Right lung (tissue), 5 donors: ENCODE data around the gene NR2F1. TPM values are rescaled to one million over a fixed set of nuclear protein-coding genes. Genes with fewer than 3 reads are reported as not detected.

Experiments
- DNase-seq, 2 donors: peaks; one replicate each; pipeline ENCODE4 v3.0.0-alpha.2; 2013
- polyA plus RNA-seq, 5 donors: library from polyadenylated mRNA; unstranded; fragments of 120-200 nt; gene quantifications; one replicate each; pipeline versions ENCODE4 v1.2.1 to v1.2.3, GENCODE V29; 2013; ENCODE audit warnings: inconsistent platforms in 1 of 5, low replicate concordance in 1 of 5; ENCODE audit not compliant: insufficient read length in 5 of 5, insufficient read depth in 1 of 5

NR2F1 gene
- polyA plus RNA-seq, 5 donors, result 160 to 201 (median 179) TPM

DNA sequence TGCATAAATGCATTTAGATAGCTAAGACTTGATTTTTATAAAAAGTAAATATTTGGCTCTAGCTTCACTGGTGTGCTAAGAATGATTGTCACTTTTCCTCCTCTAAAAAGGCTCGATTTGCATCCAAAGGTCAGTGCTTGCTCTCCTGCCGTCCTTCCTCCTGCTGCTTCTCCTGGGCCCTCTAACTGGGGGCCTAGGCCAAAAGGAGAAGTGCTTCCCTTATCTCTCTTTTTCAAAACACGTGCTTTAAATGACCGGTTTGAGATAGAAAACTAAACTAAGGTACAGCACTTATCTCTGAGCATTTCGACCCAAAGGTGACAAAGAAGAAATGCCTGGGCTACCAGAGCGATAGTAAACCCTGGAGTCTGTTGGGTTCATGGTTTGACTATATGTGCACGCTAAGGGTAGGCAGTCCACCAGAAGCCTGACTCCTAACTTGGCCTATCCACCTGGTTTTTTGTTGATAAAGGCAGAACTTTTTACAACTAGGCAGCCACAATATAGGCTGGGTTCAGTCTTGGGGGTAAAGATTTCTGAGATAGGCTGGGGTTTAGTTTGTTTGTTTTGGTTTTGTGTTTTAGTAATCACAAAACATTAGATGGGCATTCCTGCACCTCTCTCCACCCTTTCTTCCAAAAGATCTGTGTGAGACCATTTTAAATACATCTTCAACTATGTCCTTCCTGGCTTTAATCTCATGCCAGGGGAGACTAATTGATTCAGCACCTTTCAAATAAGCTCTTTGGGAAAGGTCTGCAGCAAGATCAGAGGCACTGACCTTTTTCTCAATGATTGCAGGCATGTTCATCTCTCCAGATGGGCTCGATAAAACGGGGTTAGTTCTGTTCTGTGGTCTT, 5.8 kb upstream of the NR2F1 start:
- peak in 1 of 2 donors; percentile 8 for DNase-seq

DNA sequence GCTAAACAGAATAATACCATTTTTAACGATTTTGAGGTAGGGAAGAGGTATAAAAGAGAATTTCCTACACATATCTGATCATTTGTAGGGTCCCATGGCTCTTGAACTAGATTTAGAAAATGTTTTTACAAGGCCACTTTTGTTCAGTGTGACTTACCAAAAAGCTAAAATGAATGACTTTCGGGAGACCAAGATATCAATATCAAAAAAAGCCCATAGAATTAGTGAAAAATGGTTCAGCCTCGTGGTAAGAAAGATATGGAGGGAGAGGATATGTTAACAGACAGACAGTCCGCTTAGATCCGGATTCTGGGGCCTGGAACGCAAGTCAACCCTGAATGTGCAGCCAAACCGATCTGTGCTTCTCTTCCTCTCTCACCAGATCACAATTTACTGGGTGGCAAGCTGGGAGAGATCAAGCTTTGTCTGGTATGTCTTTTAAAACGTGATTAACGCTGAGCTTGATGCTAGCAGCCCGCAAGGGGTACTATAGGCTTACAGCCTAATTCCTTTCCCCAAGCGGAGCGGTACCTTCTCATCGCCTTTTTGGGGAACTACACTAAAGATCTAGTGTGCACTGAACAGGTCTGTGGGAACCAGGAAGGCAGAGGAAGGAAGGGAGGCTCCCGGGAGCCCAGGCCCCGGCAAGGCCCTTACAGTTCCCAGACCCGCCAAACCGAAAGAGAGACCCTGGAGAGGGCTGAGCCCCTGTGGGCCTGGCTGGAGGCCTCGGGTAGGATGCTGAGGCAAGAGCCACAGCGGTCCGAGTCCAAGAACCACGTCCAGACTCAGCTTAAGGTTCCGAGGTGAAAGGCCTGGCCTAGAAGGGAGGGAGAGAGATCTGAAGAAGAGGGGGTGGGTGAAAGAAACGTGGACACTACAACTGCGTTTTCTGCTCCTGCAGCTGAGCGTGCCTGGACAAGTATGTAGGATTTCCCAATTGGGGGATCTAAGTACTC, 4.9 kb upstream of the NR2F1 start:
- peak in 1 of 2 donors; percentile 64 for DNase-seq

DNA sequence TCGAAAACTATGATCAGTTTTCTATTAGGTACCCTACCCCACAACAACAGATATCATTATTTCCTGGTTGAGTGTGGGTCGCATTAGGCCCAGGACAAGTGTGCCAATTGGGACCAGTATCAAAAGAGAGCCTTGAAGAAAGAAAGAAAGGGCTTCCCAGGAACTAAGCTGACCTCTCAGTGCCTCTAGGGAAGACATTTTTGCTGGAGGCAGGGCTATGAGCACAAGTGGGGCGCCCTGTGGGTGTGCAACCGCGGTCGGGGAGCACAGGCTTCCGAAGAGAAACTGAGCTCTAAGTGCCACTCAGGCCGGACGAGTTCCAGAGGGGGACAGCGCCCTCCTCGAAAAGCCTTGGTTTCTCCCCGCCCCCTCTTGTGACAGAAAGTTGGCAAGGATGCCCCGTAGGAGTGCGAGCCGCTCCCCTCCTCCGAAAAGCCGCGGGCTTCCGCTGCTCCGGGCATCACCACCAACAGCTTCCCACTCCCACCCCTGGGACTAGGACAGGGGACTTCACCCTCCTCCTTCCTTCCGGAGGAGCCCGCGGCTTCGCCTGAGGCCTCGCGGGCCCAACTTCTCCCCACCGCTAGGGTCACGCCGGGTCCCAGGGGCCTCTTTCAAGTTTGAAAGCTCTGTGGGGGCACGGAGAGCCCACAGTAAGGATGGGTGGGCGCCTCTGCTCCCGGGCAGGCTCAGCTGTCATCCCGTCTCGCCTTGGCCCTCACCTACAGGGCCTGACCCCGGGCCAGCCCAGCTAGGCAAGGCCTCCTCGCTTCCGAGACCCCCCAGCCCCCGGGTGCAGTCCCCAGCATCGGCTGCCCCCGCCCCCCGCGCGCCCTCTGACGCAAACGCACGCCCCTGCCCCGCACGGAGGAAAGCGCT, 4.0 kb upstream of the NR2F1 start:
- peak; percentile 86 to 88 for DNase-seq

DNA sequence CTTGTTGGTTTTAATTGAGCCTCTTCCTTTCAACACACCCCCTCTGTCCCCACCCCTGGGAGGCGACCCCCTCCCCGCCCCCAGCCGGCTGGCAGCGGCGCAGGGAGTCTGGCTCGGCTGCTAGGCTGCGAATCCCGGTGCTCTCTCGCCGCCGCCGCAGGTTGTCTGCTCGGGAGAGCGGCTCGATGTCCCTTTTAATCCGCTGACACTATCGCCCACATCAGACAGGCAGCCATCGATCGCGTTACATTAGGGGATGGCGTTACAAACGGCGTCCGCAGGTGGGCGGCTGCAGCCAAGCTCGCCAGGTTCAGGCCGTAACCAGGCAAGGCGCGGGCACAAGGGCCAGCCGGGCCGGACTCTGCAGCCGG, 3.3 kb upstream of the NR2F1 start:
- no peak for DNase-seq

DNA sequence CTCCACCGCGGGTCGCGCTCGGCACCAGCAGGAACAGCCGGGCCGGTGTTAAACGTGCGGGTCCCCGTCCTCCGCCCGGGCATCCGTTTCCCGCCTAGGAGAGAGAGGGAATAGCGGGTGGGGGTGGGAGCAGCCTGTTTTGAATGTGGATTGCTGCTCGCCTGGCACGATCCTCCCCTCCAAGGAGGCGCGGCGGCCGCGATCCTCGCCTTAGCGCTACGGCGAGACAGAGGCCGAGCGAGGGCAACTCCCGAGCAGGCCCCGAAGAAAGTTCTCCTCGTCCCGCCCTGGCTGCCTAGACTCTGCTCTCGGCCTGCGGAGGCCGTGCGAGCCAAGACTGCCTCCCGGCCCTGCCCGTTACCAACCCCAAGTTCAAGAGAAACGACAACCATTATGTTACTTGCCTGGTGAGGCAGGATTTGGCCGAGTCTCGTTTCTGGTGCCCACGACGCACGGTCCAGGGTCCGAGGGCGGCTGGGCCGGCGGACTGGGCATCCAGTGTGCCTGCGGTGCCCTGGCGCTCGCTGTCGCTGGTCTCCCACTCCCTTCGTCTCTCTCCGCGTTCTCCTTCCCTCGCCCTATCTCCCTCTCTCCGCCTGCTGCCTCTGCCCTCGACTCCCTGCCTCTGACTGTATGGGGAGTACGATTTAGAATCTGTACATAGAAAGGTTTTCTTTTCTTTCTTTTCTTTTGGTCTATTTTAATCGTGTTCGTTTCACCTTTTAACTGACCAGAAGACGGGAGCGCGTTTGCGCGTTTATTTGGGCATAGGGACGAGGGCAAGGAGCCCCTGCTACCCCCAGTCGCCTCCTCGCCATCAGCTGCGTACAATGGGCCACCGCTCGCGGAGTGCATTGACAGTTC, 2.7 kb upstream of the NR2F1 start:
- peak in 1 of 2 donors; percentile 54 for DNase-seq

DNA sequence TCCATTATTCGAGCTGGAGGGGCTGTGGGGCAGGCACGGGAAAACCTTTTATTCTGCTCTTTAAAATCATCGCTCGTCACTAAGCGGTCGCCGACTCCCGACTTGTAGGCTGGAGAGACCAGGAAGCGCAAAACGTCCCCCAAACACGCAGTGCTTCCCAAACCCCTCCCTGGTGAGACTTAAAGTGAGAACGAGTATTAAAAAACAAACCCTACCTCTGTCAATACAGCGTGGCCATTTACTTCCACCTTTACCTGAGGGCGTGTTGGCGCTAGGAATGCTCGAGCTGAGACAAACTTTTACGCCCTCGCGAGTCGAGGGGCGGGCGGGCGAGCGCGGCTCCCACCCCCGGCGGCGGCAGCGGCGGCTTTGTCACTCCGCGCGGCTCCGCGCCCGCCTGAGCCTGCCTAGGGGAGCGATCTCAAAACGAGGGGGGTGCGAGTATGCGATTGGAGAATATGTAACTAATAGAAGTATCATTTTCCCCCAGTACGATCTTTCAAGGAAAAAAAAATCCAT, 2.0 kb upstream of the NR2F1 start, which contains the start of gene NR2F1-AS1:
Gene NR2F1-AS1, minus strand, starts transcription at position 293 of the 519 bp plus-strand sequence.
- DNase-seq, result no peak

DNA sequence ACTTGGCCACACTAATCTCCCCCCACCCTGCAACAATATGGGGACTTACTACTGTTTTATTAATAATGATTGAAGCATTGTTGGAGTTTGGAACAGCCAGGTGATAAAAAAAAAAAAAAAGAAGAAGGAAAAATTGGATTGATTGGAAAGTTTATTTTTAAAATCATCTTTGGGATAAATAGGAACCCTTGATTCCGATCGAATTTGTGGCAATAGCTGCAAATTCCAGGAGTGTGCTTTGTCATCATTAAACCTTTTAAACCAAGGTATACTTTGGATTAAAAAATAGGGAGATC, 907 bp upstream of the NR2F1 start:
- no peak for DNase-seq

DNA sequence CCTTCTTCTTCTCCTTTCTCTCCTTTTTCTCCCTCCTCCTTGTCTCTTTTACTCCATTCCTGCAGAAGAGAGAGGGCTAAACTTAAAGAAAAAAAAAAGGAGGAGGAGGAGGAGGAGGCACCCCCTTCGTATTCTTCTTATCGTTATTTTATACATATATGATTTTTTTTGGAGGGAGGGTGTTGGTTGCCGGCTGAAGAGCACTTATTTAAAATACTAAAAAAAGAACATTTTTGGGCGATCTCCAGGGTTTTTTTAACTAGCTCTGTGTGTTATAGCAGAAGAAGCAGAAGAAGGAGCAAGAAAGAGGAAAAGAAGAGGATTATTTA, 381 bp downstream of the NR2F1 start:
- no peak for DNase-seq

DNA sequence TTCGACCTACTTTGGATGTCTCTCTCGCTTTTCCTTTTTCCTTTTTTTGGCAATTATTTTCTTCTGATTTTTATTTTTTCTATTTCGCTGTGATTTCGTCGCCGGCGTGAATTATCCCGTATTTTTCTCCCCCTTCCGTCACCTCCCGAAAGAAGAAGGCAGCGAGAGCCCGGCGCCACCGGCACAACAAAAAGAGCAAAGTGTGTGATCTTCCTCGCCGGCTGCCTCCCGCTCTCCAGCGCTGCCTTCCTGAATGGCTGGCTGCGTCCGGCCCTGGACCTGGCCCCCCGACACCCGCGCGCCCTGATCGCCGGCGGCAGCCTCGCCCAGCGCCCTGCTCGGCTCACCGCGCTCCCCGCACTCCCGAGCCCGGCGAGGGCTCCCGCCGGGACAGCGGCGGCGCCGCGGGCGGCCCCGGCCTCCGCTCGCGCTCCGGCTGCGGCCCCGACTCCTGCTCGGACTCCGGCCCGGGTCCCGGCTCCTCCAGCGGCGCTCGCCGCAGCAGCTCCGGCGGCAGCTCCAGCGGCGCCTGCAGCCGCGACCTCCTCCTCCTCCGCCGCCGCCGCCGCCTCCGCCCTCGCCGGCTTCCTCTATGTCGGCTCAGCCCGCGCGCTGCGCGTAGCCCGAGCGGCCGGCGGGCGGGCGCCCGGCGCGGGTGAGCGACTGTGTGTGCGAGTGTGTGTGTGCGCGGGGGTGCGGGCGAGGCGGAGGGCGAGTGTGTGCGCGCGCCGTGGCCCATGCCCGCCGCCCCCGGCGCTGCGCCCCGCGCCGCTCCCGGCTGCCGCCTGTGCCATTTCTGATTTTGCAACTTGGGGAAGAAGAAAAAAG, 960 bp downstream of the NR2F1 start:
- no peak for DNase-seq

DNA sequence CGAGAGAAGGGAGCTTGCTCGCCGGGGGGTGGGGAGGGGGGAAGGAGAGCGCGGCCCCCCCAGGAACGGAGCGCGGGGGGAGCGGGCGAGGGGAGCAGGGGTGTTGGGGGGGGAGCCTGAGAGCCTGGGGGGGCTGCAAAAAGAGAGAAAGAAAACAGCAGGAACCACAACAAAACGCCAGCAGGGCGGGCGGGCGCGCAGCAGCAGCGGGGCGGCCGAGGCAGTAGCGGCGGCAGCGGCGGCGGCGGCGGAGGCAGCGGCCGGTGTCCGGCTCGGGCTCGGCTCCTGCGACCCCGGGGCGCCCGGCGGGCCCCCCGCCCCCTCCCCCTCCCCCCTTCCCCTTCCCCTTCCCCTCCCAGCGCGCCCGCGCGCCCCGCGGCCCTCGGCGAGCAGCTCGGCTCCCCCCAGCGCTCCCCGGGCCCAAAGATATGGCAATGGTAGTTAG, 1.6 kb downstream of the NR2F1 start:
- no peak for DNase-seq

DNA sequence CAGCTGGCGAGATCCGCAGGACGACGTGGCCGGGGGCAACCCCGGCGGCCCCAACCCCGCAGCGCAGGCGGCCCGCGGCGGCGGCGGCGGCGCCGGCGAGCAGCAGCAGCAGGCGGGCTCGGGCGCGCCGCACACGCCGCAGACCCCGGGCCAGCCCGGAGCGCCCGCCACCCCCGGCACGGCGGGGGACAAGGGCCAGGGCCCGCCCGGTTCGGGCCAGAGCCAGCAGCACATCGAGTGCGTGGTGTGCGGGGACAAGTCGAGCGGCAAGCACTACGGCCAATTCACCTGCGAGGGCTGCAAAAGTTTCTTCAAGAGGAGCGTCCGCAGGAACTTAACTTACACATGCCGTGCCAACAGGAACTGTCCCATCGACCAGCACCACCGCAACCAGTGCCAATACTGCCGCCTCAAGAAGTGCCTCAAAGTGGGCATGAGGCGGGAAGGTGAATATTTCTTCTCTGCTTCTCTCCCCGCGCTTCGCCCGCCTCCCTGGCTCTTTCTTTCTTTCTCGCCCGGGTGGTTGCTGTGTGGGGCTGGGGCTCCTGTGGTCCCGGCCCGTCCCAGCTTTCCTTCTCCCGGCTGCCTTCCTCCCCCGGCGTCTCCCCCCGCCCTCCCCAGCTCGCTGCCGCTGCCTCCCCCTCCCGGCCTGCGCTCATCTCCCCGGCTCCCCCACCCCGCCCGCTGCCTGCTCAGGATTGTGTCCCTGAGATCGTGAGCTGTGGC, 2.2 kb downstream of the NR2F1 start:
- DNase-seq, result no peak

DNA sequence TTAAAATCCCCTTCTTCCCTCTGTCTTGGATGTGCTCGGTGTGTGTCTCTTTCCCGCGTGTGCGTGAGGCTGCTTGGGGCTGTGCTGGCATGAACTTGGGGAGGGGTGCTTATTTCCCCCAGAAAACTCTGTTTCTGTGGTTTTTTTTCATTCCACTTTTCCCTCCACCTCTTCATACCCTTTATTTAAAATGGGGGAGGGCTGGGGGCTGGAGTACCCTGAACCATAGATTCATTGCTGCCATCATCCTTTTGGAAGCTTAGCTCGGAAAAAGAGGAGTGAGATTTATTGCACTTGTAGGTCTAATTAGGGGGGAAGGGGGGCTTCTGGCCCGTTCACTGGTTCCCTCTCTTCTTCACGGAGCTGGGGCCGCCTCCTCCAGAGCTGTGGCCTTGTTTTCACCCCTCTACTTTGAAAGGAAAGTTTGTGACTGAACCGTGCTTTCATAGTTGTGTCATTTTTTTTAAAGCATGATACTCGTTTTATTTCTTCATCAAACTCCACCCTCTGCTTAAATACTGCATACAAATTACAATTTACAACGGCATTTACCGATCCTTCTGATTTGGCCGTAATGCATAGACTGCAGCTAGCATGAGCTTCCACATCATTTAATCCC, 2.9 kb downstream of the NR2F1 start:
- DNase-seq, result no peak

DNA sequence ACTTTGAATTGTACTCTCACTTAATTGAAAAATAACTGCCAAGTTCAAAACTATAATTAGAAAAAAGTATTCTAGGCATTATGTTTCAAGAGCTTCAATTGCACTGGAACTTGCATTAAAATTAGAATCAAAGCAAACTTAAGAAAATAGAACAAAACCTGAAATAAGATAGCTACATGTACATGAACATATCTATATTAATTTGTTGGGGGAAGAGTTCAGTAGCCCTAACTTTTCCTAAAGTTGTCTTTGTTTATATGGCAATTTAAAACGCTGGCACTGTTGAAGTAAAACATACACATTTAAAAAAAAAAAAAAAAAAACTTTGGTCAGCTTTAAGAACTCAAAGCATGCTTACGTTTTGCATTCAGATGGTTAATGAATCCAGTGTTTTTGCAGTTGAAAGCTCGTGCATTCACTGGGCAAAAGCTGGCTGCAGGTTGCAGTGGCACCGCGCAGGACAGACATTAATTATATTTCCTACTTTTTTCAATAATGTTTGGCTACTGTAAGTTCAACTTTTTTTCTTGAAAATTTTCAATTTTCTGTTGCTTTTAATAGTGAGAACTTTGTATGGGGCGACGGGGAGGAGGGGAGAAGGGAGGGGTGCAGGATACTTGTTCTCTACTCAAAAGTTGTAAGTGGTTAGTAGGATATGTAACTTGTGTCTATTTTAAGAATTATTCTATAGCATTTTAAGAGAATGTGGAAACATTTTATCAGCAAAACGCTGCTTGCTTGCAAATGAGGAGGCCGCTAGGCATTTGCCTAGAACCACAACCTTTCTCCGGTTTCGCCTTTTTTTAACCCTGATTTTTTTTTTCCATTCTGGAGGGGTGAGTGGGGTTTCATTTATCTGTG, 3.9 kb downstream of the NR2F1 start:
- DNase-seq, result no peak

DNA sequence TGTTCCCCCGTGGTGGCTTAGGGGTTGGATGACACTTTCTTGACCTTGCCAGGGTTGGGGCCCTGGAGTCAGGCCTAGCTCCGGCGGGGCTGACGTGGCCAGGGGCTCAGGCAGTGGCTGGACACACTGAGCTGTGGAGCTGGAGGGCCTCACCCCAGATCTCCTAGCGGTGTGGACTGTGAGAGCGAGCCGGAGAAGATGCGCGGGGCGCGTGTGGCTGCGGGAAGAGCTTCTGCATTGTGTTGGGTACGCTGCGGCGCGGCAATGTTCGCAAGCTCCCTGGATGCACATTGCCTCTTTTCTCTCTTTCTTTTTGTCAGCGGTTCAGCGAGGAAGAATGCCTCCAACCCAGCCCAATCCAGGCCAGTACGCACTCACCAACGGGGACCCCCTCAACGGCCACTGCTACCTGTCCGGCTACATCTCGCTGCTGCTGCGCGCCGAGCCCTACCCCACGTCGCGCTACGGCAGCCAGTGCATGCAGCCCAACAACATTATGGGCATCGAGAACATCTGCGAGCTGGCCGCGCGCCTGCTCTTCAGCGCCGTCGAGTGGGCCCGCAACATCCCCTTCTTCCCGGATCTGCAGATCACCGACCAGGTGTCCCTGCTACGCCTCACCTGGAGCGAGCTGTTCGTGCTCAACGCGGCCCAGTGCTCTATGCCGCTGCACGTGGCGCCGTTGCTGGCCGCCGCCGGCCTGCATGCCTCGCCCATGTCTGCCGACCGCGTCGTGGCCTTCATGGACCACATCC, 4.8 kb downstream of the NR2F1 start:
- no peak for DNase-seq

DNA sequence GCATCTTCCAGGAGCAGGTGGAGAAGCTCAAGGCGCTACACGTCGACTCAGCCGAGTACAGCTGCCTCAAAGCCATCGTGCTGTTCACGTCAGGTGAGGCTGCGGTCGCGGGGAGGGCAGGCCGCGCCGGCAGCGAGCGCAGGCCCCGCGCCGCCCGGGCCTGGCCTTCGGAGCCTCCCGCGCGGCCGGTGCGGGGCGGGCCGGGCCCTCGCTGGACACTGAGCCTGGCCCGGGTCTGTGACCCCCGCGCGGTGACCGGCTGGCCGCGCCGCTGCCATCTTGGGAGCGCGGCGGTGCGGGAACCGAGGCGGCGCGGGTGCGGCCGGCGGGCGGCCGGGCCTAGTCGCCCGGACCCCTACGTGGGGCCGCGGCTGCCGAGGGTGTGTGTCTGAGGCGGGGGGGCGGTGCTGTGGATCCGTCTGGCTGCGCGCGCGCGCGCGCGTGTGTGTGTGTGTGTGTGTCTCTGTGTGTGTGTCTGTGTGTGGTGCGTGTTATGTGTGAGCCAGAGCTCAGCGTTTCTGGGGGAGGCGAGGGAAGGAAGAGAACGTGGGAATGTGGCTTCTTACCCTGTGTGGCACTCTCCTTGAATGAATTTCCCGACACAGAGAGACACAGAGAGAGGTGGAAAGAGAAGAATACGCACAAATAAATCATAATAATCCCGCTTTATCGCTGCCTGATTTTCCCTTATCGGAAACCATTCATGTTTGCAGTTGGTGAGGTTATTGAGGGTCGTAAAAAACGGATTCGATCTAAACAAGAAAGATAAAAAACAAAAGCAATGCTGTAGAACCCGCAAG, 5.5 kb downstream of the NR2F1 start:
- DNase-seq, result no peak
